DMS114 treated with DMSO at 0.1 percent for 48 hours (cell line): ENCODE measurements around the gene SSH2.
"Not testable (repeated sequence)": the region's sequence is repeated elsewhere in the genome, so short reads cannot be mapped to it uniquely, and the experiment has no call there.

Experiments used
- DNase-seq: peaks from one replicate; lab custom pipeline; 2025; ENCODE audit not compliant: unreplicated experiment; lab: John Stamatoyannopoulos, UW

The SSH2 gene

DNA sequence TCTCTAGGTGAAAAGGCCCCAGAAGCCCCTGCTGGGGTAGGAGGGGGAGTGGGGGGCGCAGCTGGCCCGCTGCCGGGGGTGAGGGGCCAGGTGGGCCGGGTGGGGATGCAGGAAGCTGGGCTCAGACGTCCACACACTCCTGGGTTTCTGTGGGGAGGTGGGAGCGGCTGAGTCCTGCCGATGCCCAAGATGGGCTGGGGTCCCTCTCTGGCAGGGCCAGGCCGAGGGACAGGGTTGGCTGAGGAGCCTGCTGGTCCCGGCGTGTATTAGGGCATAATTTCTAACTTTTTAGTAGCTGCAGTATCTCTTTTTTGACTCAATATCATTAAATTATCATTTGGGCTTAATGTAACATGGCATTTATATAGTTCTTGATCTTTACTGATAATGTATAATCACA lies 185.9 kb downstream of the SSH2 start:
- no peak for DNase-seq

DNA sequence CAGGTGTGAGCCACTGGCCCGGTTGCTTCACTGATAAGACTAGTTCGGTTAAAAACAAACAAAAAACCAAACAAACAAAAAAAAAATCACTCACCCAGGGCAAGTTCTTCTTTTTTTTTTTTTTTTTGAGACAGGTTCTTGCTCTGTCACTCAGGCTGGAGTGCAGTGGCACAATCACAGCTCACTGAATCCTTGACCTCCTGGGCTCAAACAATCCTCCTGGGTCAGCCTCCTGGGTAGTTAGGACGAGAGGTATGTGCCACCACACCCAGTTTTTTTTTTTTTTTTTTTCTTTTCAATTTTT lies 187.9 kb downstream of the SSH2 start:
- DNase-seq = no peak

DNA sequence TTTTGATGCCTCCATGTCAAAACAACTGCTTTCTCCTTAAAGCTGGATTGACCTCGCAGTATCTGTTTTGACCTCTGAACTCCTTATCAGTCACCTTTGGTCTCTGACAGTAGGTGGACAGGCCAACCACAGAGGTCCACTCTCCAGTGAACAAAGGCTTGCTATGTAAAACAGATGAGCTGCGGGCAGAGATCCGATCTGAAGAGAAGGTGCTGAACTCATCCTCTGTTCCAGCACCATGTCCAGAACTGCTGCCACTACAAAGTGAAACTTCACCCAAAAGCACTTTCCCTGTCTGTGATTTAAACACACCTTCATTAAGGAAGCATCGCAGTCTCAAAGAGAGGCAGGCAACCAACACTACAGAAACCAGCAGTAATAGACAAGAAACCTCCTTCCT lies 190.0 kb downstream of the SSH2 start:
- DNase-seq = no peak

DNA sequence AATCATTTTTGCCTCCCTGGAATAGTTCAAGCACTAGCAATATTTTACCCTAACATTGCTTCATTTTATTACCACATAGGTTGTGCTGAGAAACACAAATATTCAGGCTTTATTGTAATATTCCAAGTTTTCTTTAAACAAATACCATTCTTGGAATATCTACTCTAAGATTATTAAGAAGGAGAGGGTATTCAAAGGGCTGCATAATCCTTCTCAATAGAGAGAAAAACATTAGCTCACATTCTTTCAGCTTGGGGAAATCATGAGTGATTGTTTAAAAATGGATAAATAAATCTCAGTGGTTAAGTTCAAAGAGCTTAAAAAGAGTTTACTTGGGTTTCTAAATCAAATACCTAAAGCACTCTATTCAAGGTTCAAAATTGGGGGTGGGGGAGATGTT lies 195.4 kb downstream of the SSH2 start:
- no peak for DNase-seq

- DNase-seq = no peak
Measured at GRCh38 chr17:29733166-29733565, 196.9 kb downstream of the SSH2 start.

- no peak for DNase-seq
Measured at GRCh38 chr17:29732613-29733012, 197.4 kb downstream of the SSH2 start.

DNA sequence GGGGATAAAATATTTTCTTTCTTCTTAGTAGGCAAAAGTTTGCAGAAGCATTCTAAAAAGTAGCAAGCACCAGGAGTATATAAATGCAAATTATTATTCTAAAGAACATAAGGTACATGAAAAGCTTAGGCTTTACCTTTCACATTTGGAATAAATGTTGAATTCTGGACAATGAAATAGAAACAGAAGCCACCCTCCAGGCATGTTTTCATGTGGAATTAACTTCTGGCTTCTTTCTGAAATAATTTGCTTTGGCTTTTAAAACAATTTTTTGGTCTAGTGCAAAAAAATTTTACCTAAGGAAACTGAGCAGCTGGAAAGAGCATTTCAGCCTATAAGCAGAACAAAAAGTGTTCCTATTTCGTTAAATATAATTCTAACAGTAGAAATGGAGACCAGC lies 197.8 kb downstream of the SSH2 start:
- DNase-seq = no peak

GRCh38 chr17:29731589-29731929 lies 198.5 kb downstream of the SSH2 start:
- no peak for DNase-seq

GRCh38 chr17:29728490-29728889 lies 201.5 kb downstream of the SSH2 start:
- DNase-seq = no peak

GRCh38 chr17:29726715-29727252 lies 203.2 kb downstream of the SSH2 start:
- DNase-seq = no peak

- not testable (repeated sequence) for DNase-seq
Measured at GRCh38 chr17:29725408-29725807, 204.6 kb downstream of the SSH2 start.

- no peak for DNase-seq
Measured at GRCh38 chr17:29723278-29724047, 206.6 kb downstream of the SSH2 start.

GRCh38 chr17:29722411-29723198 lies 207.4 kb downstream of the SSH2 start:
- DNase-seq = no peak

- no peak for DNase-seq
Measured at GRCh38 chr17:29720551-29720950, 209.5 kb downstream of the SSH2 start.

DNA sequence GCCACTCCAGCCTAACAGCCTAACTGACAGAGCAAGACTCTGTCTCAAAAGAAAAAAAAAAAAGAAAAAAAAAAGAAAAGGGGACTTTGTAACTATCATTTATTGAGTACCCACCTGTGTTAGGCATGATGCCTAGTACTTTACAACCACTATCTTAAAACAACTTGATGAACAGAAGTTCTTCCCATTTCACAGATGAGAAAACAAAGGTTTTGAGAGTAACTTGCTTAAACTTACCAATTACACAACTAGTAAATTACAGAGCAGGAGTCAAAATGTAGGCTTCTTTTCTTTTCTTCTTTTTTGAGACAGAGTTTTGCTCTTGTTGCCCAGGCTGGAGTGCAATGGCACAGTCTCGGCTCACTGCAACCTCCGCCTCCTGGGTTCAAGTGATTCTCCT lies 210.6 kb downstream of the SSH2 start:
- DNase-seq = no peak

GRCh38 chr17:29718446-29719039 lies 211.5 kb downstream of the SSH2 start:
- no peak for DNase-seq

DNA sequence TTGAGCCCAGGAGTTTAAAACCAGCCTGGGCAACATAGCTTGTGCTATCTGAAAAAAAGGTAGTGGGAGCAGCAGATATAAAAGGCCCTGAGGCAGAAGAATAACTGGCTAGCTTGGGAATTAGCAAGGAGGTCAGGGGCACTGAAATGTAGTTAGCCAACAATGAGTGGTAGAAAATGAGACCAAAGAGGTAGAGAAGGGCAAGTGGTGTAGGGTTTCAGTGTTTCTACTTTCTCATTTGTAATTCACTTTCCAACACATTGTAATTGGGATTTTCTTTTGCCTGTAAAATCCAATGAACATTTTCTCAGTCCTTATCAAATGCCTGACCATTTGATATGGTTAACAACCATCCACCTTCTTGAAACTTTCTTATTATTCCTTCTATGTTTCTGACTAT lies 212.2 kb downstream of the SSH2 start:
- no peak for DNase-seq

GRCh38 chr17:29716566-29716965 lies 213.5 kb downstream of the SSH2 start:
- no peak for DNase-seq

GRCh38 chr17:29715680-29716079 lies 214.3 kb downstream of the SSH2 start:
- no peak for DNase-seq

- no peak for DNase-seq
Measured at GRCh38 chr17:29714146-29714545, 215.9 kb downstream of the SSH2 start.

GRCh38 chr17:29713626-29714025 lies 216.4 kb downstream of the SSH2 start:
- no peak for DNase-seq
